ENCODE data around the gene PEX7.
"Not testable (repeated sequence)": the region's sequence is repeated elsewhere in the genome, so short reads cannot be mapped to it uniquely, and the experiment has no call there.

Gene PEX7

GRCh38 chr6:136840276-136841001, 18.0 kb downstream of the PEX7 start:
- DNase-seq (ENCODE audit: low read depth, low spot score), result no peak

- no peak for DNase-seq (ENCODE audit: low read depth, low spot score)
These were observed 20.8 kb downstream of the PEX7 start for GRCh38 chr6:136843210-136843609.

- DNase-seq (ENCODE audit: low read depth, low spot score), result no peak
These were observed 23.7 kb downstream of the PEX7 start for GRCh38 chr6:136846046-136846445.

GRCh38 chr6:136846477-136846876, 24.1 kb downstream of the PEX7 start:
- DNase-seq (ENCODE audit: low read depth, low spot score), result not testable (repeated sequence)

- not testable (repeated sequence) for DNase-seq (ENCODE audit: low read depth, low spot score)
These were observed 27.7 kb downstream of the PEX7 start for GRCh38 chr6:136849979-136850563.

- DNase-seq (ENCODE audit: low read depth, low spot score), result no peak
These were observed 37.0 kb downstream of the PEX7 start for GRCh38 chr6:136859430-136859829.

- DNase-seq (ENCODE audit: low read depth, low spot score), result no peak
These were observed 37.7 kb downstream of the PEX7 start for GRCh38 chr6:136860043-136860442.

- DNase-seq (ENCODE audit: low read depth, low spot score), result no peak
These were observed 40.3 kb downstream of the PEX7 start for GRCh38 chr6:136862662-136863061.

- DNase-seq (ENCODE audit: low read depth, low spot score), result no peak
These were observed 41.4 kb downstream of the PEX7 start for GRCh38 chr6:136863752-136864151.

GRCh38 chr6:136864676-136865075, 42.3 kb downstream of the PEX7 start:
- no peak for DNase-seq (ENCODE audit: low read depth, low spot score)

GRCh38 chr6:136866872-136867416, 44.6 kb downstream of the PEX7 start:
- no peak for DNase-seq (ENCODE audit: low read depth, low spot score)

- DNase-seq (ENCODE audit: low read depth, low spot score), result no peak
These were observed 47.1 kb downstream of the PEX7 start for GRCh38 chr6:136869451-136869850.

GRCh38 chr6:136873748-136874147, 51.4 kb downstream of the PEX7 start:
- DNase-seq (ENCODE audit: low read depth, low spot score), result no peak

GRCh38 chr6:136876469-136876868, 54.1 kb downstream of the PEX7 start:
- not testable (repeated sequence) for DNase-seq (ENCODE audit: low read depth, low spot score)

GRCh38 chr6:136880748-136881460, 58.5 kb downstream of the PEX7 start:
- no peak for DNase-seq (ENCODE audit: low read depth, low spot score)

GRCh38 chr6:136886091-136886490, 63.7 kb downstream of the PEX7 start:
- DNase-seq (ENCODE audit: low read depth, low spot score), result no peak

- DNase-seq (ENCODE audit: low read depth, low spot score), result no peak
These were observed 65.6 kb downstream of the PEX7 start for GRCh38 chr6:136887953-136888352.

- DNase-seq (ENCODE audit: low read depth, low spot score), result no peak
These were observed 67.1 kb downstream of the PEX7 start for GRCh38 chr6:136889271-136890193.

GRCh38 chr6:136890194-136890839, 67.9 kb downstream of the PEX7 start:
- DNase-seq (ENCODE audit: low read depth, low spot score), result no peak

- DNase-seq (ENCODE audit: low read depth, low spot score), result no peak
These were observed 68.6 kb downstream of the PEX7 start for GRCh38 chr6:136890986-136891385.

GRCh38 chr6:136893187-136893586, 70.8 kb downstream of the PEX7 start:
- DNase-seq (ENCODE audit: low read depth, low spot score), result no peak

All from activated naive CD8-positive, alpha-beta T cell treated with anti-CD3 and anti-CD28 coated beads, Interleukin-2, amount 50 U/mL, for 16 hours (primary cell).